ENCODE data around the gene TEDDM1.

The TEDDM1 gene

GRCh38 chr1:182376936-182377574 lies 23.4 kb downstream of the TEDDM1 start:
- DNase-seq = no peak

- no peak for DNase-seq
Measured at GRCh38 chr1:182374101-182374834, 26.2 kb downstream of the TEDDM1 start.

- DNase-seq = no peak
Measured at GRCh38 chr1:182370532-182370931, 29.9 kb downstream of the TEDDM1 start.

GRCh38 chr1:182368903-182369302 lies 31.6 kb downstream of the TEDDM1 start:
- DNase-seq = no peak

GRCh38 chr1:182368358-182368757 lies 32.1 kb downstream of the TEDDM1 start:
- DNase-seq = no peak

- no peak for DNase-seq
Measured at GRCh38 chr1:182367926-182368325, 32.5 kb downstream of the TEDDM1 start.

GRCh38 chr1:182366596-182366995 lies 33.9 kb downstream of the TEDDM1 start:
- no peak for DNase-seq

GRCh38 chr1:182359645-182360044 lies 40.8 kb downstream of the TEDDM1 start:
- DNase-seq = no peak

GRCh38 chr1:182357913-182358312 lies 42.6 kb downstream of the TEDDM1 start:
- peak; percentile 85 for DNase-seq

GRCh38 chr1:182357171-182357570 lies 43.3 kb downstream of the TEDDM1 start:
- DNase-seq = peak; percentile 75

- no peak for DNase-seq
Measured at GRCh38 chr1:182355723-182356098, 44.8 kb downstream of the TEDDM1 start.

- no peak for DNase-seq
Measured at GRCh38 chr1:182351790-182352364, 48.6 kb downstream of the TEDDM1 start.

GRCh38 chr1:182350839-182351238 lies 49.6 kb downstream of the TEDDM1 start:
- no peak for DNase-seq

GRCh38 chr1:182348961-182349747 lies 51.3 kb downstream of the TEDDM1 start:
- no peak for DNase-seq
